H1 (cell line): Measurements from ENCODE around the gene LRRC41. TPM values are rescaled to one million over a fixed set of nuclear protein-coding genes. Genes with fewer than 3 reads are reported as not detected.

Experiments
- CTCF ChIA-PET: fragments of 300-600 bp; sonication (Branson Sonifier 250); formaldehyde crosslinking; loops from one replicate; lab custom pipeline; 2021; ENCODE audit not compliant: partially characterized antibody; lab: Charles Lee
- POLR2A ChIA-PET: fragments of 300-600 bp; sonication (Branson Sonifier 250); formaldehyde crosslinking; loops from one replicate; lab custom pipeline; 2021; ENCODE audit warnings: inconsistent platforms; ENCODE audit not compliant: partially characterized antibody; lab: Charles Lee
- DNase-seq, 2 experiments: peaks; one replicate each; pipeline versions ENCODE4 v3.0.0 to v3.0.0-alpha.2; 2010 to 2022; ENCODE audit warnings: low spot score in 2 of 2, low read depth in 1 of 2, mixed read lengths in 1 of 2
- FAIRE-seq: peaks from 2 replicates; lab custom pipeline; 2011; peaks lifted over from hg19 to GRCh38; lab: Jason Lieb, UNC
- H2AFZ ChIP-seq: 2 replicates; pipeline ENCODE4 v1.8.1; 2012; ENCODE audit warnings: low read length, inconsistent platforms
- H2AK5ac ChIP-seq: 2 replicates; pipeline ENCODE4 v1.6.1; 2013; ENCODE audit warnings: low read depth, low read length
- H2BK120ac ChIP-seq: replicated peaks from 2 replicates; pipeline ENCODE3; 2013; ENCODE audit warnings: low read depth, low read length, inconsistent platforms
- H2BK12ac ChIP-seq: 2 replicates; pipeline ENCODE4 v1.6.1; 2013; ENCODE audit warnings: low read depth, low read length
- H2BK15ac ChIP-seq: 2 replicates; pipeline ENCODE4 v1.6.1; 2013; ENCODE audit warnings: low read length
- H2BK20ac ChIP-seq: 2 replicates; pipeline ENCODE4 v1.6.1; 2013; ENCODE audit warnings: low read length
- H2BK5ac ChIP-seq: 2 replicates; pipeline ENCODE4 v1.6.1; 2013; ENCODE audit warnings: low read depth, low read length
- H3K14ac ChIP-seq: 2 replicates; pipeline ENCODE4 v1.6.1; 2013; ENCODE audit warnings: inconsistent platforms; ENCODE audit not compliant: insufficient read length
- H3K18ac ChIP-seq: 2 replicates; pipeline ENCODE4 v1.6.1; 2013; ENCODE audit warnings: low read length; ENCODE audit errors: extremely low read depth
- H3K23ac ChIP-seq: 2 replicates; pipeline ENCODE4 v1.6.1; 2013; ENCODE audit warnings: inconsistent platforms; ENCODE audit not compliant: insufficient read length
- H3K23me2 ChIP-seq: 2 replicates; pipeline ENCODE4 v1.6.1; 2013; ENCODE audit warnings: low read depth, low read length
- H3K27ac ChIP-seq: 2 replicates; pipeline ENCODE4 v1.6.1; 2011; ENCODE audit warnings: low read depth, low read length, inconsistent platforms
- H3K27me3 ChIP-seq, 4 experiments: replicated peaks in 1 of 4; 1 replicate in 1 of 4; 2 replicates in 3 of 4; pipeline versions ENCODE4 v1.6.1 to v1.8.1; 2011 to 2013; ENCODE audit warnings: low read length in 3 of 4, mild to moderate bottlenecking in 3 of 4, inconsistent platforms in 2 of 4, mixed read lengths in 2 of 4, moderate library complexity in 1 of 4; ENCODE audit not compliant: control insufficient read depth in 3 of 4, insufficient read depth in 3 of 4; ENCODE audit errors: extremely low read depth in 1 of 4
- H3K36me3 ChIP-seq, 4 experiments: 2 replicates each; pipeline versions ENCODE4 v1.6.1 to v1.8.1; 2011 to 2013; ENCODE audit warnings: mild to moderate bottlenecking in 4 of 4, low read length in 3 of 4, moderate library complexity in 2 of 4, control low read depth in 1 of 4, inconsistent platforms in 1 of 4; ENCODE audit not compliant: insufficient read depth in 4 of 4, control insufficient read depth in 2 of 4
- H3K4ac ChIP-seq: replicated peaks from 2 replicates; pipeline ENCODE3; 2013; ENCODE audit warnings: low read length, low read depth, mixed read lengths, inconsistent platforms; ENCODE audit not compliant: insufficient read length
- H3K4me1 ChIP-seq, 4 experiments: replicated peaks in 1 of 4; 1 replicate in 1 of 4; 2 replicates in 3 of 4; pipeline versions ENCODE4 v1.6.1 to v1.8.1; 2011 to 2013; ENCODE audit warnings: low read length in 3 of 4, inconsistent platforms in 2 of 4, mixed read lengths in 1 of 4; ENCODE audit not compliant: insufficient read depth in 4 of 4, control insufficient read depth in 3 of 4
- H3K4me2 ChIP-seq, 2 experiments: 2 replicates each; pipeline versions ENCODE4 v1.6.1 to v1.8.1; 2011 to 2013; ENCODE audit warnings: low read depth in 2 of 2, low read length in 2 of 2, control low read depth in 1 of 2, inconsistent platforms in 1 of 2, mild to moderate bottlenecking in 1 of 2; ENCODE audit not compliant: insufficient read depth in 1 of 2
- H3K4me3 ChIP-seq, 4 experiments: fragments of 200-600, 300-600 bp in 1 of 4; sonication (generic), shearing (Covaris generic), sonication (Bioruptor Twin) in 1 of 4; 2 replicates each; pipeline versions ENCODE4 v1.5.1 to v1.8.1; 2011 to 2016; ENCODE audit warnings: low read length in 4 of 4, low read depth in 3 of 4, control low read depth in 2 of 4, inconsistent platforms in 2 of 4, mild to moderate bottlenecking in 2 of 4, mixed read lengths in 1 of 4, moderate library complexity in 1 of 4; ENCODE audit not compliant: insufficient read depth in 2 of 4; ENCODE audit errors: extremely low read depth in 1 of 4
- H3K56ac ChIP-seq: replicated peaks from 2 replicates; pipeline ENCODE3; 2013; ENCODE audit warnings: low read depth, mild to moderate bottlenecking, mixed read lengths, low read length, inconsistent platforms; ENCODE audit not compliant: insufficient read length
- H3K79me1 ChIP-seq: 2 replicates; pipeline ENCODE4 v1.6.1; 2013; ENCODE audit warnings: low read depth, low read length, control low read depth
- H3K79me2 ChIP-seq, 2 experiments: 2 replicates each; pipeline versions ENCODE4 v1.6.1 to v1.8.1; 2012 to 2013; ENCODE audit warnings: low read length in 2 of 2, mild to moderate bottlenecking in 2 of 2, inconsistent platforms in 1 of 2; ENCODE audit not compliant: insufficient read depth in 2 of 2, control insufficient read depth in 1 of 2
- H3K9ac ChIP-seq, 4 experiments: replicated peaks in 1 of 4; 1 replicate in 1 of 4; 2 replicates in 3 of 4; pipeline versions ENCODE4 v1.6.1 to v1.8.1; 2011 to 2013; ENCODE audit warnings: low read depth in 3 of 4, low read length in 3 of 4, control low read depth in 2 of 4, mild to moderate bottlenecking in 2 of 4, moderate library complexity in 2 of 4, inconsistent platforms in 1 of 4; ENCODE audit errors: extremely low read depth in 1 of 4
- H3K9me3 ChIP-seq, 2 experiments: 2 replicates each; pipeline versions ENCODE4 v1.6.1 to v1.8.1; 2012 to 2013; ENCODE audit warnings: mild to moderate bottlenecking in 2 of 2, moderate library complexity in 2 of 2, control low read depth in 1 of 2, inconsistent platforms in 1 of 2, low read depth in 1 of 2, low read length in 1 of 2, mixed read lengths in 1 of 2; ENCODE audit not compliant: insufficient read depth in 2 of 2
- H4K20me1 ChIP-seq, 2 experiments: replicated peaks in 1 of 2; 2 replicates each; pipeline versions ENCODE3 to v1.8.1; 2011 to 2013; ENCODE audit warnings: inconsistent platforms in 2 of 2, low read length in 2 of 2, mild to moderate bottlenecking in 1 of 2; ENCODE audit not compliant: insufficient read depth in 2 of 2, control insufficient read depth in 1 of 2
- H4K5ac ChIP-seq: 2 replicates; pipeline ENCODE4 v1.6.1; 2013; ENCODE audit warnings: low read length, low read depth, mixed read lengths, inconsistent platforms; ENCODE audit not compliant: insufficient read length
- H4K8ac ChIP-seq: 2 replicates; pipeline ENCODE4 v1.8.0; 2013; ENCODE audit warnings: mild to moderate bottlenecking, moderate library complexity, low read length, inconsistent platforms; ENCODE audit not compliant: insufficient read depth; ENCODE audit errors: extremely low read depth
- H4K91ac ChIP-seq: replicated peaks from 2 replicates; pipeline ENCODE3; 2013; ENCODE audit warnings: low read length, mixed read lengths, inconsistent platforms; ENCODE audit not compliant: insufficient read length
- BRCA1 ChIP-seq: IDR thresholded peaks from 2 replicates; pipeline ENCODE4 v1.6.1; 2012; ENCODE audit warnings: low read depth, low read length, improper control_type of control experiment
- POLR2A ChIP-seq, 2 experiments: IDR thresholded peaks; 1 replicate in 1 of 2; 2 replicates in 1 of 2; pipeline ENCODE4 v1.6.1; 2011; ENCODE audit warnings: low read depth in 2 of 2, low read length in 2 of 2, mild to moderate bottlenecking in 2 of 2; ENCODE audit errors: control extremely low read depth in 1 of 2
- WGBS, 2 experiments: shearing (Covaris generic) in 1 of 2; methylation state at CpG; one replicate each; pipeline versions ENCODE4 v1.1.6 to v1.1.7; 2013 to 2015; ENCODE audit warnings: low lambda C conversion rate in 2 of 2, mixed read lengths in 2 of 2, inconsistent platforms in 1 of 2, low coverage in 1 of 2, missing lambda C conversion rate in 1 of 2; ENCODE audit not compliant: insufficient replicate concordance in 2 of 2, insufficient coverage in 1 of 2, insufficient read length in 1 of 2; ENCODE audit errors: extremely low coverage in 1 of 2, missing lambda C conversion rate in 1 of 2; 5-methylcytosine and 5-hydroxymethylcytosine counted together
- polyA plus RNA-seq, 7 experiments: library from polyadenylated mRNA; depleted of rRNA in 3 of 7; stranded (reverse) in 5 of 7; unstranded in 2 of 7; fragments of >200 nt in 5 of 7; fragments of 200-250 nt in 2 of 7; gene quantifications; 1 replicate in 5 of 7; 2 replicates in 1 of 7; 4 replicates in 1 of 7; pipeline versions ENCODE4 v1.2.1 to v1.2.3, GENCODE V29; 2011 to 2013; ENCODE audit warnings: missing spikeins in 2 of 7, mixed read lengths in 2 of 7
- total RNA-seq: library from RNA; stranded (reverse); fragmentation: NEBNext Ultra II Directional; extraction: Animal tissue kit (Norgen Biotek cat#: 25700); gene quantifications from 2 replicates; pipeline ENCODE4 v1.2.1, GENCODE V29; 2021

The LRRC41 gene
- total and polyA plus RNA-seq, 2 of the 8 experiments (the other 6 are each of a cell fraction or from before 2014, with no cell fraction given), result 36.8 to 51.2 TPM

DNA sequence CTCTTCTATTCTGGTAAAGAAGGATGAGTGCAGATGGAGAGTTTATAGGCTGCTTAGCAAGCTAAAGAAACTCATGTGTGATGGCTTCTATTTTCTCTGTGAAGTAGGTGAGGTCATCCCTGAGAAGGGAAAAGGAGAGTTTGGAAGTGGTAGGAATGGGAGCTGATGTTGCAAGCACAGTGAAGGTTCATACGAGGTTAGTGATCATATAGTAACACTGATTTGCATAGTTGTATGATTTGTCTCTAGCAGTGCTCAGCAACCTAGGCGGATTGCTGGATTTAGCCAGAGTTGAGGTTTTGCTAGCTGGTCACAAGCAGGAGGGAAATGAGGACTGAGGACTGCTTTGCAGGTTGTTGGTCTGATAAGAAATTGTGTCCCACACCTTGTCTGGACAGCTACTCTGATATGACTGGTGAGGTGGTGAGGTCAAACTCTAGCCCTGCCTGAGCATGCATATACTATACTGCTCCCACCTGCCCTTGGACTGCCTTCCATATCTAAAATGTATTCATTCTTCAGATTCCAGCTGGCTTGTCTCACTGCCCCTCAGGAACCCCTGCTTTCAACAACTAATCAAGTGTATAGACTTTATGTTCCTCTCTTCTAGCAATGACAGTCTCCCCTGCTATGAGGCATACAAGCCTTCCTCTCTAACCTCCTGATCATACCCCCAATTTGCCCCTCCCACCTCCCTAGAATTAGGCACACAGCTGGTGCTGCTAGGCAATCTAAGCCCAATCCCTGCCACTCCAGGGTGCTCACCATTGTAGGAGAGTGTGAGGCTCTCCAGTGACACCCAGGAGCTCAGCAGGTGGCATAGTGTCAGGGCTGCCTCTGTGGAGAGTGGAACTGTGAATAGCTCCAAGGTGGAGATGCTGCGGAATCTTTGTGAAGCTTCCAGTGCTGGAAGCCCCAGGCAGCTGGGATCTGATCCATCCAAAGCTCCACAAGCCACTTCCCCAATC is 18.5 kb downstream of the LRRC41 start:
- Histone ChIP-seq H3K4me3 (no peak overlapping the region), H3K79me2 (no peaks in the 10 kb centered on the region), H3K36me3 (peaks cover 6 to 38% (median 15%) of the 10 kb centered on the region in 4 experiments), H3K79me1 (no peaks in the 10 kb centered on the region), H4K8ac (no peak overlapping the region), H3K9me3 (no peaks in the 10 kb centered on the region), H3K23ac (no peak overlapping the region), H4K91ac (no peak overlapping the region), H3K4me2 (no peak overlapping the region)
- TF ChIP-seq POLR2A (IDR thresholded peaks at IDR 0.05; ENCODE audit: control extremely low read depth in 1 of 2, low read depth in 2 of 2, low read length in 2 of 2), result peak; percentile 24 to 37
- no peak for TF ChIP-seq BRCA1
- TF ChIP-seq, all 59 proteins: peak for 1
- 85% methylated on average over 3 of the region's 3 CpGs; no CpG with 5 or more reads in 1 of the 2 experiments for WGBS, 2 experiments
- H3K4me1 ChIP-seq, result no peaks in the 10 kb centered on the region; a peak in 1 of 7 replicates
- POLR2A ChIA-PET, result interaction anchor here (0.5 to 33.1 kb wide), 11 partner anchors 4 to 153 kb away, joined by 3 to 689 read pairs (median 5); partner anchors contain the start of genes LRRC41, RAD54L and UQCRH
- FAIRE-seq, result no peak
- 0 out of 2 replicates have a peak overlapping the region, but pooled peaks have one; percentile 32 for H2BK5ac ChIP-seq
- H4K20me1 ChIP-seq, result peaks cover 0 to 1% of the 10 kb centered on the region in 2 experiments
- H3K56ac ChIP-seq, result no peak overlapping the region
- H2BK15ac ChIP-seq, result no peak overlapping the region
- no peak overlapping the region for H3K4ac ChIP-seq
- H2AFZ ChIP-seq, result no peak overlapping the region
- no peak overlapping the region for H2AK5ac ChIP-seq
- H2BK120ac ChIP-seq, result no peak overlapping the region
- no peaks in the 10 kb centered on the region for H3K23me2 ChIP-seq
- no peaks in the 10 kb centered on the region for H3K27me3 ChIP-seq
- CTCF ChIA-PET, result interaction anchor here (0.6 to 1.6 kb wide), 11 partner anchors 9 to 96 kb away, joined by 3 to 5 read pairs (median 3); partner anchors contain the start of gene NSUN4
- no peak overlapping the region for H2BK12ac ChIP-seq
- H3K9ac ChIP-seq, result no peak overlapping the region
- H3K27ac ChIP-seq, result no peak overlapping the region
- DNase-seq, result no peak
- H3K18ac ChIP-seq, result no peak overlapping the region
- no peak overlapping the region for H4K5ac ChIP-seq
- H2BK20ac ChIP-seq, result no peak overlapping the region
- H3K14ac ChIP-seq, result no peak overlapping the region
